ENCODE results near the gene TSSC4.
A peak's percentile ranks its signal among the peaks of the same experiment; 100 is the strongest.
"Not testable (repeated sequence)": the region's sequence is repeated elsewhere in the genome, so short reads cannot be mapped to it uniquely, and the experiment has no call there.

TSSC4 gene

DNA sequence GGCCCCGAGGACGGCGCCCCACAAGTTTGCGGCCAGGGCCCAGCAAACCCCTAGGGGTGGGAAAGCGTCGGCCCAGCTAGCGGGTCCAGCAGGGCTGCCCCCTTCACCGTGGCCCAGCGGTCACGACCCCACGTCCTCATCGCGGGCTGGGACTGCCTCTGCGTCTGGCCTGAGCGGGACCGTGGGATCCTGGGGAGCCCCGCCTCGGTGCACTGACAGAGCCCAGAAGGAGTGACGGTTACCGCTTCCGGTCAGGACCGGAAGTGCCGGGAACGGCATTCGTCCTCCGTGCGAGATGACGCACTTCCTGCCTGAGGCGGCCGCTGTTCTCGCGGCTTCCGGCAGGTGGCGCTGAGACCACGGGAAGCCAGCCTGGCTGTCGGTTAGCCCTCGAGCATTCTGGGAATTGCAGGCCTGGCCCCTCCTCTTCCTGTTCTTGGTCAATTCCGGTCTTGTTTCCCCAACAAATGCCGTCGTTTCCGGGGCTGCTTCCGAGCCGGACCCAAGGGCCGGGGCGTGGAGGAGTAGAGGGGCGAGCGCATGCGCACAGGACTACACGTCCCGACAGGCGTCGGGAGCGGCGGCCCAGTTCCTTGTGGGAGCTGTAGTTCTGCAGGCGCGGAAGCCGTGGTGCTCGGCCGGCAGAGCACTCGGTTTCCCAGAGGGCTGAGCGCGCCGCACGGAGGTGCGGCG, at the start of gene TSSC4:
Gene TSSC4, plus strand, starts transcription at position 682 of the 693 bp plus-strand sequence. CDS start 1,884 bp downstream, outside the sequence.
- peak; percentile 92 to 99 (median 98) for DNase-seq (ENCODE audit: low read depth in 3 of 3)

DNA sequence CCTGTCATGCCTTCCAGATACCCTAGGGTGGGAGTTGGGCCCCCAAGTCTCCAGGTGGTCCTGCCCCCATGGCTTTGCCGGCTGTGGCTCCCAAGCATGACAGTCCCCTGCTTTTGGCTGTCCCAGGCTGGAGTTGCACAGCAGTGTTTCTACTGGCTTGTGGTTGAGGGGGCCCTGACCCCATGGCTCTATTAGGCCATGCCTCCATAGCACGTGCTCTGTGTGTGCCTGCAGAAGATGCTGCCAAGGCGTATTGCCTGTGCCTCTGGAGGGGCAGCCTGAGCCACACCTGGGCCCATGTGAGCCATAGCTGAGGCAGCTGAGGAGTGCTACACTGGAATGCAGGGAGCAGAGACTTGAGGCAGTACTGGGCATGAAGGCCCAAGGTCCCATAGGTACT, 48.8 kb upstream of the TSSC4 start:
- no peak for DNase-seq (ENCODE audit: low read depth in 3 of 3)

DNA sequence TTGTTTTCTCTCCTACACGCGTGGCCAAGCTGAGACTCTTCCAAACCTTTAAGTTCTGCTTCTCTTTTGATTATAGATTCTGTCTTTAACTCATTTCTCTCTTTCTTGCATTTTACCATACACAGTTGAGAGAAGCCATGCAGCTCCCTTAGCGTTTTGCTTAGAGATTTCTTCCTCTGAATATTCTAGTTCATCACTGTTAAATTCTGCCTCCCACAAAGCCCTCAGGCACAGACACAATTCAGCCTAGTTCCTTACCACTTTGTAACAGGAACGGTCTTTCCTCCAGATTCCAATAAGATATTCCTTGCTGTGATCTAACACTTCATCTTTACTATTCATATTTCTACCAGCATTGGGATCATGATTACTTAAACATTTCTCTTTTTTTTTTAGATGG, 48.1 kb upstream of the TSSC4 start:
- DNase-seq (ENCODE audit: low read depth in 3 of 3) = no peak

- DNase-seq (ENCODE audit: low read depth in 3 of 3) = no peak
These were observed 45.4 kb upstream of the TSSC4 start for GRCh38 chr11:2355000-2355644.

DNA sequence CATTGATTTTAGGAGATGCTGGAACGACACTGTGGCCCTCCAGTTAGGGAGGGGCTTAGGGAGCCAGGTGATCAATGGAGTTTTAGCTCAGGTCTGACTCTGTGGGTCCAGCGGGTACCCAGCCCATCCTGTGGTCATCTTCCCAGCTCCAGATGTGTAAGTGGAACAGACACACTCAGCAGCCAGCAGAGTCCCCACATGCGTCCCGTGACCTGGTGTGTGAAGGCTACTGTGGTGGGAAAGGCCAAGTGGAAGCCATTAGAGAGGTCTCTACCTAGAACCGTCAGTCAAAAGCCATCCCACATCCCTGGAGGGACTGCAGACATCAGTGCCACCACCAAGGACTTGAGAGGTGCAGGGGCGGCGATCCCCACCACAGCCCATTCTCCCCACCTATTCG, 43.3 kb upstream of the TSSC4 start:
- DNase-seq (ENCODE audit: low read depth in 3 of 3) = no peak

- DNase-seq (ENCODE audit: low read depth in 3 of 3) = not testable (repeated sequence)
These were observed 42.9 kb upstream of the TSSC4 start for GRCh38 chr11:2357651-2358050.

DNA sequence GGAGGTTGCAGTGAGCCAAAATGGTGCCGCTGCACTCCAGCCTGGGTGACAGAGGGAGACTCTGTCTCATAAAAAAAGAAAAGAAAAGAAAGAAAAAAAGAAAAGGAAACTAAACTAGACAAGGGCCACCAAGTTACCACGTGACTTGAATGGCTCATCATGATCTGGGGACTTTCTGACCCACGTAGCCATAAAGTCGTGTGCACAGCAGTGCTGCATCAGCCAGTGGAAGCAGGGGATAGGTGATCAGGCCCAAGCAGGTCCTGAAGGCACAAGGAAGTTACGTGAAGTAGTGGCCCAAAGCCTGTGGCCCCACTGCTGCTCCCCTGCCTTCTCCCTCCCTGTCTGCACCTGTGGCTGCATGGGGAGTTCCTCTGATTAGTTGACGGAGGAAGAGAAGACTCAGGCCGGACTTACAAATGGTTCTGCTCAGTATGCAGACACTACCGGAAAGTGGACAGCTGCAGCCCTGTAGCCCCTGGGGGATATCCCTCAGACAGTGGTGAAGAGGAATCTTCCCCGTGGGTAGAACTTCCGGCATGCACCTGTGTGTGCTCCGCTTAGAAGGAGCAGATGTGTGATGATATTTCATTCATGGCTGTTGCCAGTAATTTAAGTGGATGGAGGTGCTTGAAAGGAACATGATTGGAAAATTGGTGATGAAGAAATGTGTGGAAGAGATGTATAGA, 41.7 kb upstream of the TSSC4 start:
- DNase-seq (ENCODE audit: low read depth in 3 of 3) = no peak

DNA sequence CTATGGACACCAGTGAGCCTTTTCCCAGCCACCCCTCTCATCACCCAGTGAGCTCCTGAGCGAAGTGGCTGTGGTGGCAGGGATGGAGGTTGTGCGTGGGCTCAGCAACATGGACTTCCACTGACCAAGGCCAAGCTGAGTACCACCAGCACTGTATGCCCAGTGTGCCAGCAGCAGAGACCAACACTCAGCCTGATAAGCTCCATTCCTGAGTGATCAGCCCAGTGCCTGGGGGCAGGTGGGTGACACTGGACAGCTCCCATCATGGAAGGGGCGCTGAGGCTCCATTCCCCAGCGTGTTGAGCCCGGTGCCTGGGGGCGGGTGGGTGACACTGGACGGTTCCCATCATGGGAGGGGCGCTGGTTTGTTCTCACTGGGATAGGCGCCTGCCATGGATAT, 41.0 kb upstream of the TSSC4 start:
- no peak for DNase-seq (ENCODE audit: low read depth in 3 of 3)

DNA sequence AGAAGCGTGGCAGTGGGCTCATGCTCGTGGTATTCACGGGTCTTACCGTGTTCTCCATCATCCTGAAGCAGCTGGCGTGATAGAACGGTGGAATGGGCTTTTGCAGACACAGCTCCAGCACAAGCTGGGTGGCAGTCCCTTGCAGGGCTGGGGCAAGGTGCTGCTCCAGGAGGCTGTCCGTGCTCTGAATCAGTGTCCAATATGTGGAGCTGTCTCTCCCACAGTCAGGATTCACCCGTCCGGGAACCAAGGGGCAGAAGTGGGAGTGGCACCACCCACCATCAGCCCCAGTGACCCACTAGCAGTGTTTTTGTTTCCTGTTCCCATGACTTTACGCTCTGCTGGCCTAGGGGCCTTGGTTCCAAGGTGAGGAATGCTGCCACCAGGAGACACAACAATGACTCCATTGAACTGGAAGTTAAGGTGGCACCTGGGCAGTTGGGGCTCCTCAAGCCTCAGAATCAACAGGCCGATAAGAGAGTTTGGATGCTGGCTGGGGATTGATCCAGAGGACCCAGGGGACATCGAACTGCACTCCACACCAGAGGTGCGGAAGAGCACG, 40.4 kb upstream of the TSSC4 start:
- DNase-seq (ENCODE audit: low read depth in 3 of 3) = no peak

DNA sequence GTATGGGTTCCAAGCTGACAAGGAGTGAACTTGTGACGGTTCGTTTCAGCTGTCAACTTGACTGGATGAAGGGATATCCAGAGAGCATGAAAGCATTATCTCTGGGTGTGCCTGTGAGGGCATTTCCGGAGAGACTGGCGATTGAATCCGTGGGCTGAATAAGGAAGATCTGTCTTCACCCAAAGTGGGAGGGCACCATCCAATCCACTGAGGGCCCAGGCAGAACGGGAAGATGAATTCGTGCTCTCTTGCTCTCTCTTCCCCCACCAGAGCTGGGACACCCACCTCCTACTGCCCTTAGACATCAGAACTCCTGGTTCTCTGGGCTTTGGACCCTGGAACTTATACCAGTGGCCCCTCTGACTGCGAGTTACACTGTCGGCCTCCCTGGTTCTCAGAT, 39.0 kb upstream of the TSSC4 start:
- no peak for DNase-seq (ENCODE audit: low read depth in 3 of 3)

DNA sequence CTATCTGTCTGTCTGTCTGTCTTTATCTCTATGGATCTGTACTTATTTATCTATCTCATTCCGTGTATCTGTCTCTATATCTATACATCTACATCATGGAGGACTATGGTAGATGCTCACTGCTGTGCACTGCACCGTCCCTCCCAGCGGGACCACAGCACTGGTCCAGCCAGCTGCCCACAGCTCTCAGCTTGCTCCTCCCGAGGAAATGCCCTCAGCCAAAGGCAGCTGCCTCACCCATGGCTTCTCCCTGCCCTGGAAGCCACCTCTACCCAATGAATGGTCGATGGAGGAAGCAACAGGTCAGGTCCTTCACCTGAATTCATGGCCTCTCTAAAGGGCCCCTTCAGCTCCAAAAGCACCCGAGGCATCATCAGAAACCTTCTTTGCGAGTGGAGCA, 38.1 kb upstream of the TSSC4 start:
- no peak for DNase-seq (ENCODE audit: low read depth in 3 of 3)

DNA sequence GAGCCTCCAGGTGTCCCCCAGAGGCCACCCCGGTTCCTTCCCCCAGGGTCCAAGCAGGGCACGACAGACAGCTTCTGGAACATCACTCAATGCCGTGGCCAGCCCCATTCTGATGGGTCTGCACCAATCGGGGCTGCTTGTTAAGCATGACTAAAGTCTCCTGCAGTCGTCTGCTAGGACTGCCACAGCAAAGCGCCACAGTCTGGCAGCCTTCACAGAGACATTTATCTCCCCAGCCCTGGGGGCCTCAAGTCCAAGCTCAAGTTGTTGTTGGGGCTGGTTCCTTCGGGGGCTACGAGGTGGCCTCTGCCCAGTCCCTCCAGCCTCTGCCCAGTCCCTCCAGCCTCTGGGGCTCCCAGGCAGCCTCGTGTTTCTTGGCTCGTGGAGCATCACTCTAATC, 37.4 kb upstream of the TSSC4 start:
- no peak for DNase-seq (ENCODE audit: low read depth in 3 of 3)

GRCh38 chr11:2363577-2364370, 36.8 kb upstream of the TSSC4 start:
- no peak for DNase-seq (ENCODE audit: low read depth in 3 of 3)

- not testable (repeated sequence) for DNase-seq (ENCODE audit: low read depth in 3 of 3)
These were observed 36.2 kb upstream of the TSSC4 start for GRCh38 chr11:2364386-2364785.

DNA sequence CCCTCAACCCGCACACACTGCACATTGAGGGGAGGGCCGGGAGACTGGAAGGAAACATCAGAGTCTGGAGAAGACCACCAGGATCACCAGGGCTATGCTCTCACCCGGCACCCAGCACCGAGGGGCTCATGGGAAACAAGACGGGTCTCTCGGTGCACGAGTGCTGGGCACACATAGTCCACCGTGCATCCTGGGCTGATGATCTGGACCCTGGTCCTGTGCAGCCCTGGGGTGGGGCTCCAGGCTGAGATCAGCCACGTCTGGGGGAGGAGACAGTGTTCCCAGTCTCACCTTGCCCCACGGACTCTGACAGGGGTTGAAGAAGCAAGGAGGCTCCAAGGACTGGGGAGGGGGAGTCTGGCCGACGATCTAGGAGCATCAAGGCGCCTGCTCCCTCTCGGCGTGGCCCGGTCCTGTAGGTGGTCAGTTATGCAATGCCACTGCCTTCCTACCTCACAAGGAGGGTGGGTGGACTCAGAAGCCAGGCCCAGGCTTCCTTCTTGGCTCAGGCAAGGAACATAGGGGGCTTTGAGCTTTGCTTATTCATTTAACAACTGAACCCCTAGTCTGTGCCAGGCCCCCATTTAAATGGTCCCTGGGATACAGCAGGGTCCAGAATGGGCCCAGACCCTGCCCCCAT, 34.9 kb upstream of the TSSC4 start:
- DNase-seq (ENCODE audit: low read depth in 3 of 3) = no peak

GRCh38 chr11:2366276-2366675, 34.3 kb upstream of the TSSC4 start:
- DNase-seq (ENCODE audit: low read depth in 3 of 3) = no peak

DNA sequence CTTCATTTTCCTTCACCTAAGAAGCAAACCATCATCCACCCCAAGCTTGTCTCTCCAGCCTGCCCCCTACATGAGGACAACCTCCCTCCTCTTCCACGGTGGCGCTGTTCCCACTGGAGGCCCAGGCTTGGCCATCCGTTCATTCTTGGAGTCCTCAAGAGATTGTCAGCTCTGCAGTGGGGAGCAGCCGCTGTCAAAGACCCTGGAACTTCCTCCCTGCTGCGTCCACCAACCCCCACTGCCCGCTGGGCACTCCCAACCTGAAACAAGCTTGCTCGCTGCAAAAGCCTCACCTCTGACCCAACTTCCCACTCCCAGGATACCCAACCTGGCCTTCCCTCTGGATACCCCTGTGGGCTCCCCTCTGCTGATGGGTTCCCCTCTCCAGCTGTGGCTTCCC, 33.8 kb upstream of the TSSC4 start:
- DNase-seq (ENCODE audit: low read depth in 3 of 3) = no peak

DNA sequence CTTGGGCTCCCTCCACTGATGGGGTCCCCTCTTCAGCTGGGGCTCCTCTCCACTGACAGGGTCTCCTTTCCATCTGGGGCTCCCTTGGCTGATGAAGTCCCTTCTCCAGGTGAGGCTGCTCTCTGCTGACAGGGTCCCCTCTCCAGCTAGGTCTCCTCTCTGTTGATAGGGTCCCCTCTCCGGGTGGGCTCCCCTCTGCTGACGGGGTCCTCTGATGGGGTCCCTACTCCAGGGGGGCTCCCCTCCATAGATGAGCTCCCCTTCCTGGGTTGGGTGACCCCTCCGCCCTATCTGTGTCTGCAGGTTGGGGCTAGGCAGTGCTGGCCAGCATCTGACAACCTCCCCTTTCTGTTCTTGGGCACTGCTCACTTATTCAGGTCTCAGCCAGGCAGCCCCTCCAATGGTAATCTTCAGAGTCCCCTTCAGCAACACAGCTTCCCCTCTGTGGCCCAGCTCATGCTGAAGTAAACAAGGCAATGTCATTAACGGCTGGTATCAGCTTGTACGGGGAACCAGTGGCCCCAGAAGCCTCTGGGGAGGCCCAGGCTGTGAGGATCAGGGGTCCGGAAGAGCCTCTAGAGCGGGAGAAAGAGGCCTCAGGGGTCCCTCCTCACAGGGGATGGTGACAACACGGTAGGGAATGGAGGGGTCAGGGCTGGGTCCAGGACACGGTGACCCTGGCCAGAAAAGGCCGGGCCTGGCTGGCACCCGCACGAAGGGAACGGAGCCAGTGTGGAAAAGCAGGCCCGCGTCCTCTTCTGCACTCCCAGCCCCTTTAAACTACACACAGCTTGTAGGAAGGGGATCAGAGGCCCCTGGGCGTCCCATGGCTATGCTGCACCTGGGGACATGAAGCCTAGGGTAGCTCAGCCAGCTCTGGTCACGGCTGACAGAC, 33.0 kb upstream of the TSSC4 start:
- no peak for DNase-seq (ENCODE audit: low read depth in 3 of 3)

- DNase-seq (ENCODE audit: low read depth in 3 of 3) = no peak
These were observed 32.2 kb upstream of the TSSC4 start for GRCh38 chr11:2368178-2368850.

- no peak for DNase-seq (ENCODE audit: low read depth in 3 of 3)
These were observed 31.7 kb upstream of the TSSC4 start for GRCh38 chr11:2368851-2369180.
